GM21737 (cell line): ENCODE data around the gene NUMA1.
A peak's percentile ranks its signal among the peaks of the same experiment; 100 is the strongest.

Source experiments
- ATAC-seq: cut with Tn5 transposase; IDR thresholded peaks from one replicate; pipeline ENCODE4 v1.9.1; 2021; ENCODE audit warnings: mild to moderate bottlenecking, moderate library complexity; ENCODE audit not compliant: unreplicated experiment

NUMA1 gene

GRCh38 chr11:71977743-71978418 lies 102.5 kb downstream of the NUMA1 start:
- ATAC-seq: no peak

GRCh38 chr11:71977090-71977489 lies 103.3 kb downstream of the NUMA1 start:
- ATAC-seq: no peak

GRCh38 chr11:71976551-71976950 lies 103.8 kb downstream of the NUMA1 start:
- ATAC-seq: no peak

GRCh38 chr11:71971680-71972079 lies 108.7 kb downstream of the NUMA1 start:
- no peak for ATAC-seq

- no peak for ATAC-seq
These were observed 115.7 kb downstream of the NUMA1 start for GRCh38 chr11:71964641-71965040.

- no peak for ATAC-seq
These were observed 116.9 kb downstream of the NUMA1 start for GRCh38 chr11:71963468-71963867.

GRCh38 chr11:71962428-71963038 lies 117.8 kb downstream of the NUMA1 start:
- ATAC-seq: peak; percentile 61

- no peak for ATAC-seq
These were observed 124.4 kb downstream of the NUMA1 start for GRCh38 chr11:71955898-71956456.
